HCT116 (cell line): ENCODE data around the gene ABCC8. TPM values are rescaled to one million over a fixed set of nuclear protein-coding genes. Genes with fewer than 3 reads are reported as not detected.

Experiments used
- ATAC-seq: fragments of 200-7000 bp; cut with Tn5 transposase; 2 replicates; pipeline ENCODE4 v1.9.1; 2020; ENCODE audit warnings: mild to moderate bottlenecking, moderate library complexity
- BruUV-seq: library from RNA; stranded (reverse); fragments of 400-500 nt; replicated peaks from 2 replicates; lab custom pipeline; 2021; lab: Mats Ljungman, UMichigan
- CTCF ChIA-PET: fragments of 300-600 bp; sonication (Branson Sonifier 250); formaldehyde crosslinking; loops from one replicate; lab custom pipeline; 2021; ENCODE audit warnings: antibody characterized with exemption; lab: Charles Lee
- POLR2A ChIA-PET: fragments of 300-600, 350-600 bp; sonication (Branson Sonifier 250); formaldehyde crosslinking; loops from one replicate; lab custom pipeline; 2021; ENCODE audit warnings: antibody characterized with exemption; lab: Charles Lee
- RAD21 ChIA-PET, 2 experiments: fragments of 300-600 bp; sonication (Branson Sonifier 250); formaldehyde crosslinking; loops; one replicate each; lab custom pipeline; 2023; ENCODE audit warnings: low total read pairs in 2 of 2; ENCODE audit not compliant: uncharacterized antibody in 2 of 2, unreplicated experiment in 2 of 2, low non-redundant PET in 1 of 2; lab: Charles Lee
- DNase-seq: peaks from one replicate; pipeline ENCODE4 v3.0.0-alpha.2; 2010; ENCODE audit warnings: low read depth, low spot score
- H2AFZ ChIP-seq: fragments of 200-600 bp; shearing (Covaris generic), sonication (generic); 2 replicates; pipeline ENCODE4 v1.6.1; 2017; ENCODE audit warnings: low read depth, mixed run types, mixed read lengths, antibody characterized with exemption, low read length; ENCODE audit not compliant: poor library complexity, severe bottlenecking
- H3K27ac ChIP-seq: 2 replicates; pipeline ENCODE4 v1.5.1; 2012; ENCODE audit warnings: low read depth, low read length
- H3K27me3 ChIP-seq: fragments of 200-600 bp; sonication (generic); 2 replicates; pipeline ENCODE4 v1.6.1; 2016; ENCODE audit warnings: mixed run types, low read length, mixed read lengths; ENCODE audit not compliant: insufficient read depth
- H3K36me3 ChIP-seq, 2 experiments: fragments of 200-500 bp in 1 of 2; fragments of 200-600 bp in 1 of 2; sonication (Bioruptor generic) in 1 of 2; sonication (generic) in 1 of 2; 2 replicates each; pipeline versions ENCODE4 v1.5.1 to v1.6.1; 2014 to 2016; ENCODE audit warnings: low read length in 2 of 2, inconsistent platforms in 1 of 2, mixed read lengths in 1 of 2, mixed run types in 1 of 2; ENCODE audit not compliant: insufficient read depth in 2 of 2, control insufficient read depth in 1 of 2
- H3K4me1 ChIP-seq, 2 experiments: fragments of 200-600 bp in 1 of 2; sonication (generic) in 1 of 2; 2 replicates each; pipeline versions ENCODE4 v1.5.1 to v1.6.1; 2012 to 2017; ENCODE audit warnings: low read length in 2 of 2, inconsistent platforms in 1 of 2, mild to moderate bottlenecking in 1 of 2, mixed read lengths in 1 of 2, mixed run types in 1 of 2, moderate library complexity in 1 of 2; ENCODE audit not compliant: insufficient read depth in 2 of 2, control insufficient read depth in 1 of 2
- H3K4me2 ChIP-seq: fragments of 200-600 bp; sonication (generic); 2 replicates; pipeline ENCODE4 v1.6.1; 2017; ENCODE audit warnings: mixed run types, low read length, mixed read lengths
- H3K4me3 ChIP-seq, 2 experiments: fragments of 200-600 bp in 1 of 2; sonication (generic) in 1 of 2; replicated peaks in 1 of 2; 2 replicates each; pipeline ENCODE4 v1.5.1; 2011 to 2016; ENCODE audit warnings: low read length in 2 of 2, control low read depth in 1 of 2, low read depth in 1 of 2, mild to moderate bottlenecking in 1 of 2, mixed read lengths in 1 of 2, mixed run types in 1 of 2
- H3K79me2 ChIP-seq: fragments of 200-600 bp; sonication (generic); 2 replicates; pipeline ENCODE4 v1.6.1; 2017; ENCODE audit warnings: mild to moderate bottlenecking, mixed run types, low read length, moderate library complexity, mixed read lengths; ENCODE audit not compliant: insufficient read depth
- H3K9ac ChIP-seq: fragments of 200-600 bp; sonication (generic); 2 replicates; pipeline ENCODE4 v1.6.1; 2016; ENCODE audit warnings: low read length, mixed read lengths
- H3K9me2 ChIP-seq: fragments of 200-600 bp; sonication (generic), shearing (Covaris generic); 2 replicates; pipeline ENCODE4 v1.6.1; 2017; ENCODE audit warnings: mixed run types, mild to moderate bottlenecking, moderate library complexity; ENCODE audit not compliant: insufficient read depth
- H3K9me3 ChIP-seq, 2 experiments: fragments of 200-500 bp in 1 of 2; fragments of 200-600 bp in 1 of 2; sonication (Bioruptor generic) in 1 of 2; sonication (generic) in 1 of 2; 2 replicates each; pipeline ENCODE4 v1.6.1; 2014 to 2017; ENCODE audit warnings: low read length in 2 of 2, mixed read lengths in 2 of 2, inconsistent platforms in 1 of 2, low read depth in 1 of 2, mild to moderate bottlenecking in 1 of 2, mixed run types in 1 of 2, moderate library complexity in 1 of 2; ENCODE audit not compliant: control insufficient read depth in 1 of 2, insufficient read depth in 1 of 2
- H4K20me1 ChIP-seq: fragments of 200-600 bp; sonication (generic), shearing (Covaris generic); 2 replicates; pipeline ENCODE4 v1.6.1; 2017; ENCODE audit warnings: mixed run types, mild to moderate bottlenecking, moderate library complexity; ENCODE audit not compliant: insufficient read depth
- CBX3 ChIP-seq: IDR thresholded peaks from 2 replicates; pipeline ENCODE4 v1.6.1; 2012; ENCODE audit warnings: low read depth
- JUND ChIP-seq: IDR thresholded peaks from 2 replicates; pipeline ENCODE4 v1.6.1; 2012
- MAX ChIP-seq: IDR thresholded peaks from 2 replicates; pipeline ENCODE4 v1.6.1; 2012
- POLR2AphosphoS5 ChIP-seq: IDR thresholded peaks from 2 replicates; pipeline ENCODE4 v1.6.1; 2011; ENCODE audit warnings: mild to moderate bottlenecking, low read depth, low read length, moderate library complexity
- RAD21 ChIP-seq: IDR thresholded peaks from 2 replicates; pipeline ENCODE4 v1.6.1; 2012; ENCODE audit warnings: low read depth, mild to moderate bottlenecking
- SRF ChIP-seq: IDR thresholded peaks from 2 replicates; pipeline ENCODE4 v1.6.1; 2012; ENCODE audit warnings: low read depth
- TCF7L2 ChIP-seq: IDR thresholded peaks from 2 replicates; pipeline ENCODE4 v1.7.0; 2011; ENCODE audit warnings: borderline replicate concordance, inconsistent platforms; ENCODE audit not compliant: insufficient read depth, insufficient read length; ENCODE audit errors: extremely low read depth
- YY1 ChIP-seq: IDR thresholded peaks from 2 replicates; pipeline ENCODE4 v1.6.1; 2011; ENCODE audit warnings: low read length, low read depth, moderate library complexity, mild to moderate bottlenecking; ENCODE audit not compliant: insufficient replicate concordance; ENCODE audit errors: extremely low read depth
- ZFX ChIP-seq: fragments of 450-650 bp; IDR thresholded peaks from 2 replicates; pipeline ENCODE4 v1.6.1; 2017
- intact Hi-C: fragments of 100-400 bp; cut with micrococcal nuclease; formaldehyde crosslinking; loops from 2 replicates; pipeline ENCODE4 v1.10.0; 2022
- total RNA-seq: library from RNA; stranded (reverse); gene quantifications from one replicate; pipeline ENCODE4 v1.2.1, GENCODE V29; 2021; ENCODE audit not compliant: unreplicated experiment

Gene ABCC8
- total RNA-seq, 1 experiment from 2014 or later = 0.39 TPM

GRCh38 chr11:17519061-17519885 is 42.6 kb upstream of the ABCC8 start:
- no peak for TF ChIP-seq POLR2AphosphoS5
- no peak for TF ChIP-seq MAX
- Histone ChIP-seq H3K9me3 (no peaks in the 10 kb centered on the region), H2AFZ (no peak overlapping the region), H3K27me3 (no peaks in the 10 kb centered on the region), H3K27ac (no peak overlapping the region), H3K4me3 (no peak overlapping the region), H3K79me2 (no peaks in the 10 kb centered on the region), H3K9me2 (no peaks in the 10 kb centered on the region), H3K4me1 (no peaks in the 10 kb centered on the region), H3K4me2 (no peak overlapping the region), H3K36me3 (0 out of 4 replicates have a peak, but pooled peaks cover 0 to 3% of the 10 kb centered on the region in 2 experiments), H4K20me1 (no peaks in the 10 kb centered on the region), H3K9ac (no peak overlapping the region)
- ChIA-PET CTCF (interaction anchor here (1.1 to 2.3 kb wide), 3 partner anchors 9 to 13 kb away, joined by 5 to 14 read pairs (median 6); no protein-coding TSS in a partner anchor), RAD21 (no interaction called here), POLR2A (no interaction called here)
- DNase-seq = no peak
- BruUV-seq = no TSS peak
- ATAC-seq = no peak
- intact Hi-C loops = no loop called here

- no peak for DNase-seq
- Histone ChIP-seq H2AFZ (no peak overlapping the region), H3K9me2 (no peaks in the 10 kb centered on the region), H3K79me2 (no peaks in the 10 kb centered on the region), H3K27me3 (no peaks in the 10 kb centered on the region), H3K4me2 (no peak overlapping the region), H3K27ac (no peak overlapping the region), H3K9me3 (no peaks in the 10 kb centered on the region), H3K9ac (no peak overlapping the region), H4K20me1 (no peaks in the 10 kb centered on the region), H3K4me3 (no peak overlapping the region), H3K36me3 (0 out of 4 replicates have a peak, but pooled peaks cover 0 to 3% of the 10 kb centered on the region in 2 experiments), H3K4me1 (no peaks in the 10 kb centered on the region)
- CTCF ChIA-PET = interaction anchor here (2.3 kb wide), 2 partner anchors 10 to 12 kb away, joined by 6 to 14 read pairs; no protein-coding TSS in a partner anchor
- TF ChIP-seq TCF7L2 (no peak), SRF (no peak), RAD21 (no peak), YY1 (no peak), CBX3 (no peak), ZFX (no peak), JUND (no peak)
- intact Hi-C loops = no loop called here
- no TSS peak for BruUV-seq
- POLR2A ChIA-PET = no interaction called here
- RAD21 ChIA-PET = no interaction called here
- no peak for ATAC-seq
Measured at GRCh38 chr11:17518366-17518765, 41.7 kb upstream of the ABCC8 start.
